Stomach (tissue), 4 donors: Measurements from ENCODE around the gene CRACR2A.

Experiments used
- CTCF ChIP-seq, 7 experiments: fragments of 450-650 bp in 4 of 7; fragments of 200-600 bp in 3 of 7; sonication (generic) in 3 of 7; IDR thresholded peaks; one replicate each; pipeline ENCODE4 v1.5.1; 2016 to 2019; ENCODE audit warnings: antibody characterized with exemption in 7 of 7, control low read depth in 2 of 7, mild to moderate bottlenecking in 1 of 7
- POLR2A ChIP-seq, 4 donors: fragments of 450-650 bp; IDR thresholded peaks; one replicate each; pipeline ENCODE4 v1.6.1; 2016; ENCODE audit warnings: antibody characterized with exemption in 4 of 4, control low read depth in 2 of 4, mild to moderate bottlenecking in 1 of 4, moderate library complexity in 1 of 4

GRCh38 chr12:3624273-3624672 is 128.6 kb downstream of the CRACR2A start:
- no peak for TF ChIP-seq POLR2A (IDR thresholded peaks at IDR 0.05)
- no peak for TF ChIP-seq CTCF (IDR thresholded peaks at IDR 0.05)
